GM12878 (cell line): ENCODE measurements around the gene MYO7B. TPM values are rescaled to one million over a fixed set of nuclear protein-coding genes. Genes with fewer than 3 reads are reported as not detected.

Experiments
- ATAC-seq: fragments of 200-7000 bp; cut with Tn5 transposase; 3 replicates; pipeline ENCODE4 v1.9.1; 2020; ENCODE audit warnings: mild to moderate bottlenecking, moderate library complexity
- BruUV-seq: library from RNA; stranded (reverse); fragments of 400-500 nt; replicated peaks from 2 replicates; lab custom pipeline; 2021; lab: Mats Ljungman, UMichigan
- CTCF ChIA-PET: fragments of 300-600 bp; sonication (Branson Sonifier 250); formaldehyde crosslinking; extraction: SDS; loops from one replicate; lab custom pipeline; 2021; ENCODE audit warnings: inconsistent platforms; lab: Yijun Ruan, JAX
- POLR2A ChIA-PET: fragments of 350-600 bp; formaldehyde crosslinking; extraction: SDS; loops from one replicate; lab custom pipeline; 2021; ENCODE audit warnings: inconsistent platforms; lab: Charles Lee
- RAD21 ChIA-PET: fragments of 300-600 bp; sonication (Branson Sonifier 250); formaldehyde crosslinking; loops from one replicate; lab custom pipeline; 2023; ENCODE audit warnings: antibody characterized with exemption; ENCODE audit not compliant: unreplicated experiment; lab: Charles Lee
- SMC1A ChIA-PET: fragments of 300-600 bp; sonication (Branson Sonifier 250); formaldehyde crosslinking; loops from one replicate; lab custom pipeline; 2023; ENCODE audit not compliant: unreplicated experiment, uncharacterized antibody; lab: Charles Lee
- DNase-seq: peaks from one replicate; pipeline ENCODE4 v3.0.0-alpha.2; 2011; ENCODE audit warnings: low read depth, low spot score
- FAIRE-seq: peaks from 3 replicates; lab custom pipeline; 2011; peaks lifted over from hg19 to GRCh38; lab: Jason Lieb, UNC
- H2AFZ ChIP-seq: 2 replicates; pipeline ENCODE4 v1.6.0; 2011; ENCODE audit warnings: low read depth, low read length, control low read depth; ENCODE audit not compliant: control insufficient read depth
- H3K27ac ChIP-seq: 2 replicates; pipeline ENCODE4 v1.5.1; 2011; ENCODE audit warnings: control low read depth; ENCODE audit not compliant: control insufficient read depth, insufficient read depth
- H3K27me3 ChIP-seq, 2 experiments: replicated peaks in 1 of 2; 2 replicates each; pipeline versions ENCODE4 v1.6.0 to v1.6.1; 2011; ENCODE audit warnings: low read length in 1 of 2; ENCODE audit not compliant: control insufficient read depth in 2 of 2, insufficient read depth in 2 of 2
- H3K36me3 ChIP-seq, 2 experiments: 2 replicates each; pipeline ENCODE4 v1.5.1; 2011; ENCODE audit warnings: low read length in 1 of 2; ENCODE audit not compliant: control insufficient read depth in 2 of 2, insufficient read depth in 2 of 2
- H3K4me1 ChIP-seq: 2 replicates; pipeline ENCODE4 v1.6.1; 2011; ENCODE audit warnings: mild to moderate bottlenecking, low read length, moderate library complexity, mixed read lengths; ENCODE audit not compliant: control insufficient read depth, insufficient read depth
- H3K4me2 ChIP-seq: 2 replicates; pipeline ENCODE4 v1.6.0; 2011; ENCODE audit warnings: control low read depth; ENCODE audit not compliant: control insufficient read depth, insufficient read depth
- H3K4me3 ChIP-seq: fragments of 200-600 bp; sonication (generic); 2 replicates; pipeline ENCODE4 v1.5.1; 2016
- H3K79me2 ChIP-seq: 2 replicates; pipeline ENCODE4 v1.6.0; 2011; ENCODE audit warnings: low read length; ENCODE audit not compliant: control insufficient read depth, insufficient read depth
- H3K9ac ChIP-seq: 2 replicates; pipeline ENCODE4 v1.8.0; 2011; ENCODE audit warnings: low read length, control low read depth, mixed read lengths; ENCODE audit not compliant: control insufficient read depth, insufficient read depth
- H3K9me3 ChIP-seq: replicated peaks from 3 replicates; pipeline ENCODE4 v1.5.1; 2011; ENCODE audit warnings: mild to moderate bottlenecking, low read length; ENCODE audit not compliant: control insufficient read depth, insufficient read depth
- H4K20me1 ChIP-seq: 2 replicates; pipeline ENCODE4 v1.6.0; 2011; ENCODE audit not compliant: control insufficient read depth, insufficient read depth
- ATF3 ChIP-seq: IDR thresholded peaks from 2 replicates; pipeline ENCODE4 v1.6.1; 2011; ENCODE audit warnings: low read depth, mild to moderate bottlenecking, low read length, moderate library complexity, borderline replicate concordance; ENCODE audit errors: extremely low read depth
- EGR1 ChIP-seq, 2 experiments: IDR thresholded peaks; 1 replicate in 1 of 2; 2 replicates in 1 of 2; pipeline ENCODE4 v1.6.1; 2011 to 2012; ENCODE audit warnings: low read depth in 2 of 2, low read length in 2 of 2, borderline replicate concordance in 1 of 2, mild to moderate bottlenecking in 1 of 2, moderate library complexity in 1 of 2
- MLLT1 ChIP-seq: fragments of 450-650 bp; IDR thresholded peaks from 2 replicates; pipeline ENCODE4 v1.6.1; 2016; ENCODE audit warnings: mild to moderate bottlenecking
- NFIC ChIP-seq: IDR thresholded peaks from 2 replicates; pipeline ENCODE4 v1.6.1; 2012; ENCODE audit warnings: low read depth, mild to moderate bottlenecking, inconsistent platforms, low read length, moderate library complexity
- PAX8 ChIP-seq: fragments of 450-650 bp; IDR thresholded peaks from 2 replicates; pipeline ENCODE4 v1.6.1; 2017; ENCODE audit warnings: mild to moderate bottlenecking, moderate library complexity
- SKIL ChIP-seq: fragments of 450-650 bp; IDR thresholded peaks from 2 replicates; pipeline ENCODE4 v1.6.1; 2017; ENCODE audit warnings: mild to moderate bottlenecking, low read depth, inconsistent platforms; ENCODE audit not compliant: poor library complexity, severe bottlenecking
- STAT3 ChIP-seq: IDR thresholded peaks from 2 replicates; pipeline ENCODE4 v1.6.1; 2011; ENCODE audit warnings: low read depth, low read length, improper control_type of control experiment
- WGBS: methylation state at CpG from one replicate; pipeline ENCODE4 v1.1.6; 2016; ENCODE audit warnings: low lambda C conversion rate; ENCODE audit not compliant: insufficient replicate concordance, insufficient coverage; ENCODE audit errors: missing lambda C conversion rate; 5-methylcytosine and 5-hydroxymethylcytosine counted together
- in situ Hi-C: fragments of 300-500 bp; cut with MboI; formaldehyde crosslinking; loops from 9 replicates; pipeline ENCODE4 v1.14.3; 2018; ENCODE audit warnings: mixed read lengths
- intact Hi-C: fragments of 100-400 bp; cut with micrococcal nuclease; formaldehyde crosslinking; loops from one replicate; pipeline ENCODE4 v1.14.2; 2022; ENCODE audit not compliant: unreplicated experiment
- polyA plus RNA-seq, 11 experiments: library from polyadenylated mRNA; depleted of rRNA in 4 of 11; unstranded in 6 of 11; stranded (reverse) in 5 of 11; fragments of >200 nt; fragmentation: Nextera tagmentation in 4 of 11; fragmentation: Illumina TruSeq in 1 of 11; extraction: Ambion mirVana in 4 of 11; extraction: Trizol in 1 of 11; gene quantifications; 1 replicate in 1 of 11; 2 replicates in 10 of 11; pipeline versions ENCODE4 v1.2.1 to v1.2.3, GENCODE V29; 2011 to 2016; ENCODE audit warnings: inconsistent platforms in 2 of 11, missing spikeins in 2 of 11, low read depth in 1 of 11
- total RNA-seq, 4 experiments: library from RNA; depleted of rRNA in 3 of 4; stranded (reverse); fragments of >200 nt in 3 of 4; fragmentation: Illumina TruSeq in 1 of 4; extraction: Trizol in 1 of 4; gene quantifications; 2 replicates each; pipeline versions ENCODE4 v1.2.1 to v1.2.3, GENCODE V29; 2013 to 2021

MYO7B gene
- total and polyA plus RNA-seq, 10 of the 15 experiments (the other 5 are each of a cell fraction or from before 2014, with no cell fraction given), result 0.08 to 4.8 (median 1.2) TPM

GRCh38 chr2:127634626-127635379 is 99.3 kb downstream of the MYO7B start:
- no peak for ATAC-seq
- H3K36me3 ChIP-seq, result no peaks in the 10 kb centered on the region
- POLR2A ChIA-PET, result no interaction called here
- TF ChIP-seq SKIL (no peak), ATF3 (no peak), PAX8 (no peak), MLLT1 (no peak), STAT3 (no peak), EGR1 (IDR thresholded peaks at IDR 0.05; ENCODE audit: borderline replicate concordance in 1 of 2, low read depth in 2 of 2, low read length in 2 of 2) (no peak), NFIC (no peak)
- TF ChIP-seq, all 136 proteins: peak for 0
- Histone ChIP-seq H2AFZ (no peak overlapping the region), H3K4me2 (no peak overlapping the region), H3K9me3 (no peaks in the 10 kb centered on the region), H3K4me1 (peaks cover 17% of the 10 kb centered on the region), H3K9ac (no peak overlapping the region), H3K4me3 (no peak overlapping the region), H3K27ac (no peak overlapping the region), H3K79me2 (no peaks in the 10 kb centered on the region), H4K20me1 (no peaks in the 10 kb centered on the region), H3K27me3 (no peaks in the 10 kb centered on the region)
- in situ Hi-C loops, result no loop called here
- ChIA-PET CTCF (interaction anchor here (0.8 kb wide), 1 partner anchor 43 kb away, joined by 3 read pairs; no protein-coding TSS in a partner anchor), SMC1A (no interaction called here), RAD21 (no interaction called here)
- DNase-seq (no peak), FAIRE-seq (no peak)
- 61% methylated on average over 16 of the region's 17 CpGs for WGBS
- intact Hi-C loops, result loop anchor here (5.0 kb wide), 1 partner anchor 38 kb away; no protein-coding TSS in a partner anchor
- no TSS peak for BruUV-seq
